ENCODE data around the gene PDK1.

- no peak for TF ChIP-seq CTCF (IDR thresholded peaks at IDR 0.05)
- no peak for TF ChIP-seq POLR2A (IDR thresholded peaks at IDR 0.05)
- no peak for TF ChIP-seq POLR2AphosphoS5 (IDR thresholded peaks at IDR 0.05)
These were observed 22.2 kb downstream of the PDK1 start for GRCh38 chr2:172578054-172578453.
